ENCODE results near the gene RPS6KA1. TPM values are rescaled to one million over a fixed set of nuclear protein-coding genes. Genes with fewer than 3 reads are reported as not detected.

Gene RPS6KA1
- total and polyA plus RNA-seq, 10 of the 15 experiments (the other 5 are each of a cell fraction or from before 2014, with no cell fraction given) = 5.0 to 136 (median 91.5) TPM

GRCh38 chr1:26500488-26501175, 28.9 kb upstream of the RPS6KA1 start (continued):
- TF ChIP-seq SP1 (IDR thresholded peaks at IDR 0.05; ENCODE audit: low read depth, low read length) (no peak), BMI1 (IDR thresholded peaks at IDR 0.05; ENCODE audit: borderline replicate concordance) (no peak), IRF4 (IDR thresholded peaks at IDR 0.05; ENCODE audit: low read depth, low read length) (no peak), SUPT20H (IDR thresholded peaks at IDR 0.05; ENCODE audit: borderline replicate concordance, control insufficient read depth, low read depth, low read length) (no peak), RAD51 (IDR thresholded peaks at IDR 0.05) (peak; percentile 93), IKZF2 (IDR thresholded peaks at IDR 0.05) (peak; percentile 64 to 72; a peak in 3 of 4 replicates), PKNOX1 (IDR thresholded peaks at IDR 0.05) (no peak), KLF5 (IDR thresholded peaks at IDR 0.05; ENCODE audit: partially characterized antibody) (no peak), JUND (IDR thresholded peaks at IDR 0.05; ENCODE audit: low read depth, low read length) (no peak), POLR2AphosphoS2 (IDR thresholded peaks at IDR 0.05; ENCODE audit: low read depth, low read length) (peak; percentile 42; the same call in 1 of the 2 replicates), RB1 (IDR thresholded peaks at IDR 0.05; ENCODE audit: borderline replicate concordance) (0 out of 2 replicates have a peak, but pooled peaks have one; percentile 42), CTCF (IDR thresholded peaks at IDR 0.05 in 2 of 3, conservative IDR thresholded peaks at IDR 0.05 in 1 of 3; ENCODE audit: control insufficient read depth in 2 of 3, extremely low read depth in 1 of 3, insufficient read depth in 1 of 3, low read depth in 3 of 3, low read length in 3 of 3) (no peak), ATF7 (IDR thresholded peaks at IDR 0.05; ENCODE audit: low read depth) (no peak), RELA (IDR thresholded peaks at IDR 0.05; ENCODE audit: borderline replicate concordance, partially characterized antibody) (no peak), CBFB (IDR thresholded peaks at IDR 0.05; ENCODE audit: low read depth) (no peak), POLR2AphosphoS5 (IDR thresholded peaks at IDR 0.05; ENCODE audit: low read length) (no peak), ZZZ3 (IDR thresholded peaks at IDR 0.05; ENCODE audit: control insufficient read depth, insufficient read length, low read depth) (no peak), SREBF2 (IDR thresholded peaks at IDR 0.05; ENCODE audit: low read length) (no peak), BCL11A (IDR thresholded peaks at IDR 0.05; ENCODE audit: low read depth, low read length) (no peak), NFYB (IDR thresholded peaks at IDR 0.05; ENCODE audit: insufficient read depth, low read depth, low read length) (no peak), CHD4 (IDR thresholded peaks at IDR 0.05) (no peak), IRF5 (IDR thresholded peaks at IDR 0.05; ENCODE audit: borderline replicate concordance) (no peak), DPF2 (IDR thresholded peaks at IDR 0.05) (peak; percentile 47), REST (IDR thresholded peaks at IDR 0.05; ENCODE audit: low read depth, low read length) (no peak), LARP7 (IDR thresholded peaks at IDR 0.05) (peak; percentile 80)
